GM12878 (cell line): Measurements from ENCODE around the gene PDZD2. TPM values are rescaled to one million over a fixed set of nuclear protein-coding genes. Genes with fewer than 3 reads are reported as not detected.

ENCODE experiments used
- ATAC-seq: fragments of 200-7000 bp; cut with Tn5 transposase; 3 replicates; pipeline ENCODE4 v1.9.1; 2020; ENCODE audit warnings: mild to moderate bottlenecking, moderate library complexity
- BruUV-seq: library from RNA; stranded (reverse); fragments of 400-500 nt; replicated peaks from 2 replicates; lab custom pipeline; 2021; lab: Mats Ljungman, UMichigan
- CTCF ChIA-PET: fragments of 300-600 bp; sonication (Branson Sonifier 250); formaldehyde crosslinking; extraction: SDS; loops from one replicate; lab custom pipeline; 2021; ENCODE audit warnings: inconsistent platforms; lab: Yijun Ruan, JAX
- POLR2A ChIA-PET: fragments of 350-600 bp; formaldehyde crosslinking; extraction: SDS; loops from one replicate; lab custom pipeline; 2021; ENCODE audit warnings: inconsistent platforms; lab: Charles Lee
- RAD21 ChIA-PET: fragments of 300-600 bp; sonication (Branson Sonifier 250); formaldehyde crosslinking; loops from one replicate; lab custom pipeline; 2023; ENCODE audit warnings: antibody characterized with exemption; ENCODE audit not compliant: unreplicated experiment; lab: Charles Lee
- SMC1A ChIA-PET: fragments of 300-600 bp; sonication (Branson Sonifier 250); formaldehyde crosslinking; loops from one replicate; lab custom pipeline; 2023; ENCODE audit not compliant: unreplicated experiment, uncharacterized antibody; lab: Charles Lee
- DNase-seq: peaks from one replicate; pipeline ENCODE4 v3.0.0-alpha.2; 2011; ENCODE audit warnings: low read depth, low spot score
- FAIRE-seq: peaks from 3 replicates; lab custom pipeline; 2011; peaks lifted over from hg19 to GRCh38; lab: Jason Lieb, UNC
- H2AFZ ChIP-seq: 2 replicates; pipeline ENCODE4 v1.6.0; 2011; ENCODE audit warnings: low read depth, low read length, control low read depth; ENCODE audit not compliant: control insufficient read depth
- H3K27ac ChIP-seq: 2 replicates; pipeline ENCODE4 v1.5.1; 2011; ENCODE audit warnings: control low read depth; ENCODE audit not compliant: control insufficient read depth, insufficient read depth
- H3K27me3 ChIP-seq, 2 experiments: replicated peaks in 1 of 2; 2 replicates each; pipeline versions ENCODE4 v1.6.0 to v1.6.1; 2011; ENCODE audit warnings: low read length in 1 of 2; ENCODE audit not compliant: control insufficient read depth in 2 of 2, insufficient read depth in 2 of 2
- H3K36me3 ChIP-seq, 2 experiments: 2 replicates each; pipeline ENCODE4 v1.5.1; 2011; ENCODE audit warnings: low read length in 1 of 2; ENCODE audit not compliant: control insufficient read depth in 2 of 2, insufficient read depth in 2 of 2
- H3K4me1 ChIP-seq: 2 replicates; pipeline ENCODE4 v1.6.1; 2011; ENCODE audit warnings: mild to moderate bottlenecking, low read length, moderate library complexity, mixed read lengths; ENCODE audit not compliant: control insufficient read depth, insufficient read depth
- H3K4me2 ChIP-seq: 2 replicates; pipeline ENCODE4 v1.6.0; 2011; ENCODE audit warnings: control low read depth; ENCODE audit not compliant: control insufficient read depth, insufficient read depth
- H3K4me3 ChIP-seq: fragments of 200-600 bp; sonication (generic); 2 replicates; pipeline ENCODE4 v1.5.1; 2016
- H3K79me2 ChIP-seq: 2 replicates; pipeline ENCODE4 v1.6.0; 2011; ENCODE audit warnings: low read length; ENCODE audit not compliant: control insufficient read depth, insufficient read depth
- H3K9ac ChIP-seq: 2 replicates; pipeline ENCODE4 v1.8.0; 2011; ENCODE audit warnings: low read length, control low read depth, mixed read lengths; ENCODE audit not compliant: control insufficient read depth, insufficient read depth
- H3K9me3 ChIP-seq: replicated peaks from 3 replicates; pipeline ENCODE4 v1.5.1; 2011; ENCODE audit warnings: mild to moderate bottlenecking, low read length; ENCODE audit not compliant: control insufficient read depth, insufficient read depth
- H4K20me1 ChIP-seq: 2 replicates; pipeline ENCODE4 v1.6.0; 2011; ENCODE audit not compliant: control insufficient read depth, insufficient read depth
- BRCA1 ChIP-seq: IDR thresholded peaks from 2 replicates; pipeline ENCODE4 v1.6.1; 2011; ENCODE audit warnings: low read depth, low read length, improper control_type of control experiment
- CBX3 ChIP-seq: fragments of 200-600 bp; sonication (generic); IDR thresholded peaks from 2 replicates; pipeline ENCODE4 v1.6.1; 2016; ENCODE audit warnings: low read depth, borderline replicate concordance
- CHD4 ChIP-seq: fragments of 200-600 bp; sonication (generic); IDR thresholded peaks from 2 replicates; pipeline ENCODE4 v1.6.1; 2016; ENCODE audit warnings: mild to moderate bottlenecking
- MTA3 ChIP-seq: IDR thresholded peaks from 2 replicates; pipeline ENCODE4 v1.6.1; 2012; ENCODE audit warnings: low read length, inconsistent platforms, borderline replicate concordance
- NR2F1 ChIP-seq: fragments of 450-650 bp; conservative IDR thresholded peaks from 2 replicates; pipeline ENCODE4 v1.6.1; 2017; ENCODE audit warnings: mild to moderate bottlenecking
- POLR2AphosphoS2 ChIP-seq: IDR thresholded peaks from 2 replicates; pipeline ENCODE4 v1.6.1; 2011; ENCODE audit warnings: low read depth, mild to moderate bottlenecking, low read length, improper control_type of control experiment, moderate library complexity
- POU2F2 ChIP-seq: IDR thresholded peaks from 3 replicates; pipeline ENCODE4 v1.6.1; 2011; ENCODE audit warnings: low read depth, mild to moderate bottlenecking, low read length, borderline replicate concordance
- RELA ChIP-seq: fragments of 450-650 bp; IDR thresholded peaks from 2 replicates; pipeline ENCODE4 v1.8.0; 2014; ENCODE audit warnings: borderline replicate concordance; ENCODE audit not compliant: partially characterized antibody
- WGBS: methylation state at CpG from one replicate; pipeline ENCODE4 v1.1.6; 2016; ENCODE audit warnings: low lambda C conversion rate; ENCODE audit not compliant: insufficient replicate concordance, insufficient coverage; ENCODE audit errors: missing lambda C conversion rate; 5-methylcytosine and 5-hydroxymethylcytosine counted together
- in situ Hi-C: fragments of 300-500 bp; cut with MboI; formaldehyde crosslinking; loops from 9 replicates; pipeline ENCODE4 v1.14.3; 2018; ENCODE audit warnings: mixed read lengths
- intact Hi-C: fragments of 100-400 bp; cut with micrococcal nuclease; formaldehyde crosslinking; loops from one replicate; pipeline ENCODE4 v1.14.2; 2022; ENCODE audit not compliant: unreplicated experiment
- polyA plus RNA-seq, 11 experiments: library from polyadenylated mRNA; depleted of rRNA in 4 of 11; unstranded in 6 of 11; stranded (reverse) in 5 of 11; fragments of >200 nt; fragmentation: Nextera tagmentation in 4 of 11; fragmentation: Illumina TruSeq in 1 of 11; extraction: Ambion mirVana in 4 of 11; extraction: Trizol in 1 of 11; gene quantifications; 1 replicate in 1 of 11; 2 replicates in 10 of 11; pipeline versions ENCODE4 v1.2.1 to v1.2.3, GENCODE V29; 2011 to 2016; ENCODE audit warnings: inconsistent platforms in 2 of 11, missing spikeins in 2 of 11, low read depth in 1 of 11
- total RNA-seq, 4 experiments: library from RNA; depleted of rRNA in 3 of 4; stranded (reverse); fragments of >200 nt in 3 of 4; fragmentation: Illumina TruSeq in 1 of 4; extraction: Trizol in 1 of 4; gene quantifications; 2 replicates each; pipeline versions ENCODE4 v1.2.1 to v1.2.3, GENCODE V29; 2013 to 2021
- TF ChIP-seq, protein P1 (sequence below): IDR thresholded peaks from 2 replicates; pipeline ENCODE4 v1.6.1; 2012; ENCODE audit warnings: low read length, inconsistent platforms
- TF ChIP-seq, protein P2 (sequence below): fragments of 450-650 bp; IDR thresholded peaks from 2 replicates; pipeline ENCODE4 v1.6.1; 2017; ENCODE audit warnings: antibody characterized with exemption, mild to moderate bottlenecking, moderate library complexity
- TF ChIP-seq, protein P3 (sequence below): fragments of 150-350 bp; IDR thresholded peaks from 2 replicates; pipeline ENCODE4 v1.6.1; 2016; ENCODE audit warnings: low read depth, low read length

PDZD2 gene
- total and polyA plus RNA-seq, 10 of the 15 experiments (the other 5 are each of a cell fraction or from before 2014, with no cell fraction given), result 0.01 to 0.58 (median 0.29) TPM; not detected in 3

DNA sequence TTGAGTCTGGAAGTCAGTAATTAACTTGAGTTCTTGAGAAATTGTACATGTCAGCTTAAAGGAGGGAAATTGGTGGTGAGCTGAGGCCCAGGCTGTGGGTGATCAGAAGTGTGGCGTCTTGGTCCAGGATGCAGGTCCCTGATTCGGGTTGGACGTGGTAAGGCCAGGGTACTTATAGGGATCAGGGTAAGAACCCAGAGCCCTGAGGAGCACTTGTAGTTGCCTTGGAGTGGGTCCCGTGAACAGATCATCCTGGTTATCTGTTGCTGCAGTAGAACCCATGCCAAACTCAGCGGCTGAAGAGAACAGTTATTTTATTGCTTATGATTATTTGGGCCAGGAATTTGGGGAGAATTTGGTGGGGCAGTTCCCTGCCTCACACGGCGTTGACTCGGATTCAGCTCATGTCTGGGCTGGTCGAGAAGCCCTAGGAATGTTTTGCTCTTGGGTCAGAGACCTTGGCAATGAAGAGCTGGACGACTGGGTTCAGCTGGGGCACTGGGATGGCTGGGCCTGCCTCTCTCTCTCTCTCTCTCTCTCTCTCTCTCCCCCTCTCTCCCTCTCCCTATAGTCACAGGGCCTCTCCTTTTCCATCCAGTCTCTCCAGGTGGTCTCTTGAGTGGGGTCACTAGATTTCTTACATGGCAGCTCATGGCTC lies 73.1 kb downstream of the PDZD2 start (continued):
- TF ChIP-seq, protein P1, sequence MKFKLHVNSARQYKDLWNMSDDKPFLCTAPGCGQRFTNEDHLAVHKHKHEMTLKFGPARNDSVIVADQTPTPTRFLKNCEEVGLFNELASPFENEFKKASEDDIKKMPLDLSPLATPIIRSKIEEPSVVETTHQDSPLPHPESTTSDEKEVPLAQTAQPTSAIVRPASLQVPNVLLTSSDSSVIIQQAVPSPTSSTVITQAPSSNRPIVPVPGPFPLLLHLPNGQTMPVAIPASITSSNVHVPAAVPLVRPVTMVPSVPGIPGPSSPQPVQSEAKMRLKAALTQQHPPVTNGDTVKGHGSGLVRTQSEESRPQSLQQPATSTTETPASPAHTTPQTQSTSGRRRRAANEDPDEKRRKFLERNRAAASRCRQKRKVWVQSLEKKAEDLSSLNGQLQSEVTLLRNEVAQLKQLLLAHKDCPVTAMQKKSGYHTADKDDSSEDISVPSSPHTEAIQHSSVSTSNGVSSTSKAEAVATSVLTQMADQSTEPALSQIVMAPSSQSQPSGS, result no peak
- TF ChIP-seq MTA3 (no peak), CBX3 (no peak), CHD4 (no peak), BRCA1 (no peak)

DNA sequence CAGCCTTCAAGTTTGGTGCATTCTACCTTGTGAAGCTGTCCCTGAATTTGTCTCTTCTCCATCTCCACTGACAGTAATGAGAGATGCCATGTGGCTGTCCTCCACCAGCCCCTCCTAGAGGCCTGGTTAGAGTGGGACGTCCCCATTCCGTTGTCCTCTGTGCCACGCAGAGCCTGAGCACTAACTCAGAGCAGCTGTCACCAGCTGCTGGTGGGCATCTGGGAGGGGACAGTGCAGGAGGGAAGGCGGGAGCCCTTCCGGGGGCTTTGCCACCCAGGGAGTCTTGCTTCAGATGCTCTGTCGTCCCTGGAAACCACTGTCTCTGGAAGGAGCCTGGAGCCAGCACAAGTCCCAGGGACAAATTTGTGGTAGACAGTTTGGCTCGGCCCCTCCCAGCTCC lies 78.6 kb downstream of the PDZD2 start:
- Histone ChIP-seq H2AFZ (no peak overlapping the region), H4K20me1 (no peaks in the 10 kb centered on the region), H3K27ac (no peak overlapping the region), H3K9me3 (no peaks in the 10 kb centered on the region), H3K27me3 (no peaks in the 10 kb centered on the region), H3K4me3 (no peak overlapping the region), H3K4me1 (no peaks in the 10 kb centered on the region), H3K9ac (no peak overlapping the region), H3K4me2 (no peak overlapping the region), H3K79me2 (no peaks in the 10 kb centered on the region), H3K36me3 (no peaks in the 10 kb centered on the region)
- SMC1A ChIA-PET, result no interaction called here
- CTCF ChIA-PET, result no interaction called here
- BruUV-seq, result no TSS peak
- POLR2A ChIA-PET, result no interaction called here
- no peak for DNase-seq
- RAD21 ChIA-PET, result no interaction called here
- ATAC-seq, result no peak
- intact Hi-C loops, result no loop called here
- WGBS, result 39% methylated on average over 7 of the region's 7 CpGs
- in situ Hi-C loops, result no loop called here
- no peak for FAIRE-seq
- no peak for TF ChIP-seq POU2F2
- TF ChIP-seq, protein P2, sequence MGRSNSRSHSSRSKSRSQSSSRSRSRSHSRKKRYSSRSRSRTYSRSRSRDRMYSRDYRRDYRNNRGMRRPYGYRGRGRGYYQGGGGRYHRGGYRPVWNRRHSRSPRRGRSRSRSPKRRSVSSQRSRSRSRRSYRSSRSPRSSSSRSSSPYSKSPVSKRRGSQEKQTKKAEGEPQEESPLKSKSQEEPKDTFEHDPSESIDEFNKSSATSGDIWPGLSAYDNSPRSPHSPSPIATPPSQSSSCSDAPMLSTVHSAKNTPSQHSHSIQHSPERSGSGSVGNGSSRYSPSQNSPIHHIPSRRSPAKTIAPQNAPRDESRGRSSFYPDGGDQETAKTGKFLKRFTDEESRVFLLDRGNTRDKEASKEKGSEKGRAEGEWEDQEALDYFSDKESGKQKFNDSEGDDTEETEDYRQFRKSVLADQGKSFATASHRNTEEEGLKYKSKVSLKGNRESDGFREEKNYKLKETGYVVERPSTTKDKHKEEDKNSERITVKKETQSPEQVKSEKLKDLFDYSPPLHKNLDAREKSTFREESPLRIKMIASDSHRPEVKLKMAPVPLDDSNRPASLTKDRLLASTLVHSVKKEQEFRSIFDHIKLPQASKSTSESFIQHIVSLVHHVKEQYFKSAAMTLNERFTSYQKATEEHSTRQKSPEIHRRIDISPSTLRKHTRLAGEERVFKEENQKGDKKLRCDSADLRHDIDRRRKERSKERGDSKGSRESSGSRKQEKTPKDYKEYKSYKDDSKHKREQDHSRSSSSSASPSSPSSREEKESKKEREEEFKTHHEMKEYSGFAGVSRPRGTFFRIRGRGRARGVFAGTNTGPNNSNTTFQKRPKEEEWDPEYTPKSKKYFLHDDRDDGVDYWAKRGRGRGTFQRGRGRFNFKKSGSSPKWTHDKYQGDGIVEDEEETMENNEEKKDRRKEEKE, result no peak
- no peak for TF ChIP-seq POLR2AphosphoS2
- no peak for TF ChIP-seq NR2F1
- TF ChIP-seq RELA, result no peak
- TF ChIP-seq, protein P3, sequence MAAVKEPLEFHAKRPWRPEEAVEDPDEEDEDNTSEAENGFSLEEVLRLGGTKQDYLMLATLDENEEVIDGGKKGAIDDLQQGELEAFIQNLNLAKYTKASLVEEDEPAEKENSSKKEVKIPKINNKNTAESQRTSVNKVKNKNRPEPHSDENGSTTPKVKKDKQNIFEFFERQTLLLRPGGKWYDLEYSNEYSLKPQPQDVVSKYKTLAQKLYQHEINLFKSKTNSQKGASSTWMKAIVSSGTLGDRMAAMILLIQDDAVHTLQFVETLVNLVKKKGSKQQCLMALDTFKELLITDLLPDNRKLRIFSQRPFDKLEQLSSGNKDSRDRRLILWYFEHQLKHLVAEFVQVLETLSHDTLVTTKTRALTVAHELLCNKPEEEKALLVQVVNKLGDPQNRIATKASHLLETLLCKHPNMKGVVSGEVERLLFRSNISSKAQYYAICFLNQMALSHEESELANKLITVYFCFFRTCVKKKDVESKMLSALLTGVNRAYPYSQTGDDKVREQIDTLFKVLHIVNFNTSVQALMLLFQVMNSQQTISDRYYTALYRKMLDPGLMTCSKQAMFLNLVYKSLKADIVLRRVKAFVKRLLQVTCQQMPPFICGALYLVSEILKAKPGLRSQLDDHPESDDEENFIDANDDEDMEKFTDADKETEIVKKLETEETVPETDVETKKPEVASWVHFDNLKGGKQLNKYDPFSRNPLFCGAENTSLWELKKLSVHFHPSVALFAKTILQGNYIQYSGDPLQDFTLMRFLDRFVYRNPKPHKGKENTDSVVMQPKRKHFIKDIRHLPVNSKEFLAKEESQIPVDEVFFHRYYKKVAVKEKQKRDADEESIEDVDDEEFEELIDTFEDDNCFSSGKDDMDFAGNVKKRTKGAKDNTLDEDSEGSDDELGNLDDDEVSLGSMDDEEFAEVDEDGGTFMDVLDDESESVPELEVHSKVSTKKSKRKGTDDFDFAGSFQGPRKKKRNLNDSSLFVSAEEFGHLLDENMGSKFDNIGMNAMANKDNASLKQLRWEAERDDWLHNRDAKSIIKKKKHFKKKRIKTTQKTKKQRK, result no peak
